Hepatocyte (in vitro differentiated cells): ENCODE data around the gene DHRS11.

Experiments
- EZH2 ChIP-seq: fragments of 200-600 bp; sonication (generic); IDR thresholded peaks from 2 replicates; pipeline ENCODE4 v1.6.1; 2016; ENCODE audit warnings: antibody characterized with exemption, mild to moderate bottlenecking, borderline replicate concordance
- EZH2phosphoT487 ChIP-seq: fragments of 200-600 bp; sonication (generic); IDR thresholded peaks from one replicate; pipeline ENCODE4 v1.6.1; 2018; ENCODE audit warnings: antibody characterized with exemption, mild to moderate bottlenecking, low read depth, moderate library complexity; ENCODE audit not compliant: unreplicated experiment, severe bottlenecking
- TF ChIP-seq, protein P1 (sequence below): fragments of 200-600 bp; sonication (generic); IDR thresholded peaks from 2 replicates; pipeline ENCODE4 v1.5.1; 2016; ENCODE audit warnings: antibody characterized with exemption, mild to moderate bottlenecking; ENCODE audit not compliant: poor library complexity

DNA sequence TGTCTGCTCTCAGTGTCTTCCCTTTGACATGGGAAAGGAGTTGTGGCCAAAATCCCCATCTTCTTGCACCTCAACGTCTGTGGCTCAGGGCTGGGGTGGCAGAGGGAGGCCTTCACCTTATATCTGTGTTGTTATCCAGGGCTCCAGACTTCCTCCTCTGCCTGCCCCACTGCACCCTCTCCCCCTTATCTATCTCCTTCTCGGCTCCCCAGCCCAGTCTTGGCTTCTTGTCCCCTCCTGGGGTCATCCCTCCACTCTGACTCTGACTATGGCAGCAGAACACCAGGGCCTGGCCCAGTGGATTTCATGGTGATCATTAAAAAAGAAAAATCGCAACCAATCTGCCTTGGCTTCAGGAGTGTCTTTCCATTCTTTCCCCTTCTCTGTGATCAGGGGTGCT, 8.8 kb downstream of the DHRS11 start:
- TF ChIP-seq, protein P1, sequence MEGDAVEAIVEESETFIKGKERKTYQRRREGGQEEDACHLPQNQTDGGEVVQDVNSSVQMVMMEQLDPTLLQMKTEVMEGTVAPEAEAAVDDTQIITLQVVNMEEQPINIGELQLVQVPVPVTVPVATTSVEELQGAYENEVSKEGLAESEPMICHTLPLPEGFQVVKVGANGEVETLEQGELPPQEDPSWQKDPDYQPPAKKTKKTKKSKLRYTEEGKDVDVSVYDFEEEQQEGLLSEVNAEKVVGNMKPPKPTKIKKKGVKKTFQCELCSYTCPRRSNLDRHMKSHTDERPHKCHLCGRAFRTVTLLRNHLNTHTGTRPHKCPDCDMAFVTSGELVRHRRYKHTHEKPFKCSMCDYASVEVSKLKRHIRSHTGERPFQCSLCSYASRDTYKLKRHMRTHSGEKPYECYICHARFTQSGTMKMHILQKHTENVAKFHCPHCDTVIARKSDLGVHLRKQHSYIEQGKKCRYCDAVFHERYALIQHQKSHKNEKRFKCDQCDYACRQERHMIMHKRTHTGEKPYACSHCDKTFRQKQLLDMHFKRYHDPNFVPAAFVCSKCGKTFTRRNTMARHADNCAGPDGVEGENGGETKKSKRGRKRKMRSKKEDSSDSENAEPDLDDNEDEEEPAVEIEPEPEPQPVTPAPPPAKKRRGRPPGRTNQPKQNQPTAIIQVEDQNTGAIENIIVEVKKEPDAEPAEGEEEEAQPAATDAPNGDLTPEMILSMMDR, result no peak
- TF ChIP-seq EZH2 (no peak), EZH2phosphoT487 (no peak)
